ENCODE results near the gene CSMD2. TPM values are rescaled to one million over a fixed set of nuclear protein-coding genes. Genes with fewer than 3 reads are reported as not detected.

Gene CSMD2
- total RNA-seq, 1 experiment from 2014 or later = 0.22 TPM

- Histone ChIP-seq H3K27ac (ENCODE audit: low read depth, low read length) (no peak overlapping the region), H4K20me1 (ENCODE audit: insufficient read depth) (no peaks in the 10 kb centered on the region), H3K4me3 (replicated peaks in 1 of 2; ENCODE audit: low read depth in 1 of 2, low read length in 2 of 2) (no peak overlapping the region), H3K4me1 (ENCODE audit: control insufficient read depth in 1 of 2, insufficient read depth in 2 of 2, low read length in 2 of 2) (no peaks in the 10 kb centered on the region), H3K36me3 (ENCODE audit: control insufficient read depth in 1 of 2, insufficient read depth in 2 of 2, low read length in 2 of 2) (no peaks in the 10 kb centered on the region), H3K9me2 (ENCODE audit: insufficient read depth) (no peaks in the 10 kb centered on the region), H3K9ac (ENCODE audit: low read length) (no peak overlapping the region), H2AFZ (ENCODE audit: low read depth, low read length, poor library complexity, severe bottlenecking) (no peak overlapping the region), H3K27me3 (ENCODE audit: insufficient read depth, low read length) (peaks cover 18% of the 10 kb centered on the region), H3K79me2 (ENCODE audit: insufficient read depth, low read length) (no peaks in the 10 kb centered on the region), H3K4me2 (ENCODE audit: low read length) (no peak overlapping the region), H3K9me3 (ENCODE audit: control insufficient read depth in 1 of 2, insufficient read depth in 1 of 2, low read depth in 1 of 2, low read length in 2 of 2) (no peaks in the 10 kb centered on the region)
- TF ChIP-seq EGR1 (IDR thresholded peaks at IDR 0.05; ENCODE audit: low read depth) = no peak
- TF ChIP-seq TCF7L2 (IDR thresholded peaks at IDR 0.05; ENCODE audit: borderline replicate concordance, extremely low read depth, insufficient read depth, insufficient read length) = no peak
- no peak for TF ChIP-seq ATF3 (IDR thresholded peaks at IDR 0.05)
- TF ChIP-seq SRF (IDR thresholded peaks at IDR 0.05; ENCODE audit: low read depth) = no peak
- TF ChIP-seq EZH2phosphoT487 (IDR thresholded peaks at IDR 0.05; ENCODE audit: borderline replicate concordance) = no peak
- no peak for TF ChIP-seq RAD21 (IDR thresholded peaks at IDR 0.05; ENCODE audit: low read depth)
- TF ChIP-seq CEBPB (IDR thresholded peaks at IDR 0.05; ENCODE audit: low read depth) = no peak
- TF ChIP-seq YY1 (IDR thresholded peaks at IDR 0.05; ENCODE audit: extremely low read depth, insufficient replicate concordance, low read depth, low read length) = no peak
- ChIA-PET CTCF (interaction anchor here (2.5 kb wide), 1 partner anchor 24 kb away, joined by 8 read pairs; no protein-coding TSS in a partner anchor), POLR2A (no interaction called here), RAD21 (ENCODE audit: low non-redundant PET in 1 of 2, low total read pairs in 2 of 2, uncharacterized antibody in 2 of 2, unreplicated experiment in 2 of 2) (no interaction called here)
- ATAC-seq (no peak), DNase-seq (ENCODE audit: low read depth, low spot score) (no peak)
- BruUV-seq (replicated peaks) = no TSS peak
- intact Hi-C loops (cut with micrococcal nuclease) = no loop called here
Measured at GRCh38 chr1:33990281-33990680, 174.7 kb downstream of the CSMD2 start.

GRCh38 chr1:33988161-33988560 lies 176.9 kb downstream of the CSMD2 start:
- ChIA-PET POLR2A (no interaction called here), RAD21 (ENCODE audit: low non-redundant PET in 1 of 2, low total read pairs in 2 of 2, uncharacterized antibody in 2 of 2, unreplicated experiment in 2 of 2) (no interaction called here), CTCF (no interaction called here)
- peaks cover 21% of the 10 kb centered on the region; the same call in 1 of the 2 replicates for H3K27me3 ChIP-seq (ENCODE audit: insufficient read depth, low read length)
- H3K4me1 ChIP-seq (ENCODE audit: control insufficient read depth in 1 of 2, insufficient read depth in 2 of 2, low read length in 2 of 2) = no peaks in the 10 kb centered on the region
- H3K9ac ChIP-seq (ENCODE audit: low read length) = no peak overlapping the region
- no peaks in the 10 kb centered on the region for H3K79me2 ChIP-seq (ENCODE audit: insufficient read depth, low read length)
- H4K20me1 ChIP-seq (ENCODE audit: insufficient read depth) = no peaks in the 10 kb centered on the region
- intact Hi-C loops (cut with micrococcal nuclease) = no loop called here
- H3K4me2 ChIP-seq (ENCODE audit: low read length) = no peak overlapping the region
- no peak for DNase-seq (ENCODE audit: low read depth, low spot score)
- ATAC-seq = no peak
- no peaks in the 10 kb centered on the region for H3K9me3 ChIP-seq (ENCODE audit: control insufficient read depth in 1 of 2, insufficient read depth in 1 of 2, low read depth in 1 of 2, low read length in 2 of 2)
- H2AFZ ChIP-seq (ENCODE audit: low read depth, low read length, poor library complexity, severe bottlenecking) = no peak overlapping the region
- TF ChIP-seq EZH2 (IDR thresholded peaks at IDR 0.05) = no peak
- TF ChIP-seq CBX3 (IDR thresholded peaks at IDR 0.05; ENCODE audit: low read depth) = no peak
- no peak for TF ChIP-seq EZH2phosphoT487 (IDR thresholded peaks at IDR 0.05; ENCODE audit: borderline replicate concordance)
- no peaks in the 10 kb centered on the region for H3K9me2 ChIP-seq (ENCODE audit: insufficient read depth)
- no TSS peak for BruUV-seq (replicated peaks)
- H3K27ac ChIP-seq (ENCODE audit: low read depth, low read length) = no peak overlapping the region
- H3K4me3 ChIP-seq (replicated peaks in 1 of 2; ENCODE audit: low read depth in 1 of 2, low read length in 2 of 2) = no peak overlapping the region
- no peaks in the 10 kb centered on the region for H3K36me3 ChIP-seq (ENCODE audit: control insufficient read depth in 1 of 2, insufficient read depth in 2 of 2, low read length in 2 of 2)
